Thyroid gland (tissue), 4 donors: Measurements from ENCODE around the gene CLMN.

Experiments used
- CTCF ChIP-seq, 6 experiments: fragments of 200-600 bp in 3 of 6; fragments of 450-650 bp in 3 of 6; sonication (generic) in 3 of 6; IDR thresholded peaks; one replicate each; pipeline ENCODE4 v1.5.1; 2016 to 2019; ENCODE audit warnings: antibody characterized with exemption in 6 of 6, mild to moderate bottlenecking in 2 of 6, inconsistent platforms in 1 of 6, moderate library complexity in 1 of 6
- POLR2A ChIP-seq, 2 donors: fragments of 450-650 bp; IDR thresholded peaks; one replicate each; pipeline ENCODE4 v1.6.1; 2017; ENCODE audit warnings: antibody characterized with exemption in 2 of 2, mild to moderate bottlenecking in 2 of 2, moderate library complexity in 1 of 2

GRCh38 chr14:95165517-95165916, 154.2 kb downstream of the CLMN start:
- TF ChIP-seq CTCF (IDR thresholded peaks at IDR 0.05) (no peak), POLR2A (IDR thresholded peaks at IDR 0.05) (no peak)
